Globus pallidus (tissue), 1 donor: ENCODE data around the gene PLEKHB2.
"Not testable (repeated sequence)": the region's sequence is repeated elsewhere in the genome, so short reads cannot be mapped to it uniquely, and the experiment has no call there.

Source experiments
- DNase-seq: peaks from one replicate; pipeline ENCODE4 v3.0.0-alpha.2; 2015; ENCODE audit warnings: low spot score

Gene PLEKHB2

GRCh38 chr2:131093696-131094462 lies 11.3 kb upstream of the PLEKHB2 start:
- no peak for DNase-seq

GRCh38 chr2:131094463-131095281 lies 10.5 kb upstream of the PLEKHB2 start:
- no peak for DNase-seq

- DNase-seq: no peak
Observed at GRCh38 chr2:131103165-131103564, 2.0 kb upstream of the PLEKHB2 start.

GRCh38 chr2:131104487-131105155 lies 515 bp upstream of the PLEKHB2 start:
- no peak for DNase-seq

GRCh38 chr2:131105950-131106801 lies 1.0 kb downstream of the PLEKHB2 start:
- DNase-seq: no peak

- DNase-seq: no peak
Observed at GRCh38 chr2:131112529-131112928, 7.4 kb downstream of the PLEKHB2 start.

- no peak for DNase-seq
Observed at GRCh38 chr2:131113566-131114227, 8.6 kb downstream of the PLEKHB2 start.

GRCh38 chr2:131114950-131115349 lies 9.8 kb downstream of the PLEKHB2 start:
- DNase-seq: not testable (repeated sequence)

GRCh38 chr2:131115752-131116151 lies 10.6 kb downstream of the PLEKHB2 start:
- no peak for DNase-seq

GRCh38 chr2:131120815-131121317 lies 15.7 kb downstream of the PLEKHB2 start:
- DNase-seq: no peak

- DNase-seq: no peak
Observed at GRCh38 chr2:131121464-131121863, 16.3 kb downstream of the PLEKHB2 start.

- DNase-seq: no peak
Observed at GRCh38 chr2:131122496-131122895, 17.4 kb downstream of the PLEKHB2 start.

- DNase-seq: no peak
Observed at GRCh38 chr2:131123192-131123591, 18.1 kb downstream of the PLEKHB2 start.

- peak; percentile 17 for DNase-seq
Observed at GRCh38 chr2:131125195-131125757, 20.1 kb downstream of the PLEKHB2 start.

GRCh38 chr2:131126436-131126835 lies 21.3 kb downstream of the PLEKHB2 start:
- peak; percentile 62 for DNase-seq

GRCh38 chr2:131127076-131127475 lies 21.9 kb downstream of the PLEKHB2 start:
- peak; percentile 66 for DNase-seq

GRCh38 chr2:131127981-131128380 lies 22.8 kb downstream of the PLEKHB2 start:
- DNase-seq: no peak

GRCh38 chr2:131130298-131130596 lies 25.1 kb downstream of the PLEKHB2 start:
- no peak for DNase-seq

- DNase-seq: no peak
Observed at GRCh38 chr2:131132729-131133128, 27.6 kb downstream of the PLEKHB2 start.

- no peak for DNase-seq
Observed at GRCh38 chr2:131140581-131140980, 35.4 kb downstream of the PLEKHB2 start.

- no peak for DNase-seq
Observed at GRCh38 chr2:131142849-131143248, 37.7 kb downstream of the PLEKHB2 start.
